ENCODE results near the gene PARD3.
"Not testable (repeated sequence)": the region's sequence is repeated elsewhere in the genome, so short reads cannot be mapped to it uniquely, and the experiment has no call there.

The PARD3 gene

GRCh38 chr10:34423673-34424625 is 391.1 kb downstream of the PARD3 start:
- DNase-seq (ENCODE audit: low read depth): no peak

DNA sequence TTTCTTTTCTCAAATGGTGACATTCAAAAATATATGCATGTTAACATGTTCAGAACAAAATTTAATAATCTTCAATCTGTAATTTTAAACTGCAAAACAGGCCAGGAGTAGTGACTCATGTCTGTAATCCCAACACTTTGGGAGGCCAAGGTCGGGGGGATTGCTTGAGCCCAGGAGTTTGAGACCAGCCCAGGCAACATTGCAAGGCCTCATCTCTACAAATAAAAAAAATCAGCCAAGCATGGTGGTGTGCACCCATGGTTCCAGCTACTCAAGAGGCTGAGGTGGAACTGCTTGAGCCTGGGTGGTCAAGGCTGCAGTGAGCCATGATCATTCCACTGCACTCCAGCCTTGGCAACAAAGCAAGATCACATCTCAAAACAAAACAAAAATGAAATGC is 394.3 kb downstream of the PARD3 start:
- no peak for DNase-seq (ENCODE audit: low read depth)

DNA sequence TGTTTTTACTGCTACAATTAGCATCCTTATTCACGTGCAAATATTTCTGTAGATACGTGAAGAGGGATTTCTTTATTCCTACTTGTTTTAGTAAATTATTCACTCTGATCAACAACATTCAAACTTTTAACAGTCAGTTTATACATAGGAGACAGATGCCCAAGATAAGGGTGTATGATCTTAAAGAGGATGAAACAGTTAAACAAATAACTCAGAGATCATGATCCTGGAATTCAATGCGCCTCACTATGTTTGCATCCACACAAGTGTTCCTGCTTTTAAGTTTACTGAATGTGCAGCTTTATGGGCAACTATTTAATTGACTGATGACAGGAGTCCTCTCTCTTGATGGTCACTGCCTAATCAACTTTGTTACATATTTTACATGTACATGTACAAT is 394.8 kb downstream of the PARD3 start:
- no peak for DNase-seq (ENCODE audit: low read depth)

- DNase-seq (ENCODE audit: low read depth): no peak
Observed at GRCh38 chr10:34415039-34415438, 400.1 kb downstream of the PARD3 start.

- no peak for DNase-seq (ENCODE audit: low read depth)
Observed at GRCh38 chr10:34413756-34414587, 401.1 kb downstream of the PARD3 start.

DNA sequence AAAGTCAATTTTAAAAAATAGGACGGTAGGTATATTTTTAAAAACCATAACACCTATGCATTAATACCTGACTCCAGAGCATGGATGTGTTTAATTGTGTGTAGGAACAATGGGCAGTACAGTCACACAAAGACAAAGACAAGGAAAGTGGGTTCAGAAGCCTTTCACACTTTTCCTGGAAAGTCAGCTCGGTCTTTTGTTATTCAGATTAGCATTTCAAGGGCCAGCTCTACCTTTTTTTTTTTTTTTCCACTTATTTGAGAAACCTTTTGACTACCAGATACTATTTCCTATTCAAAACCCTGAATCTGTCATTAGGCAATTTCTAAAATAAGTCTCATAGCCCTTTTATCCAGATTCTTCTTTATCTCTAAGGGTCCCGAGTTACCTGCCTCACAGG is 401.9 kb downstream of the PARD3 start:
- DNase-seq (ENCODE audit: low read depth): no peak

- no peak for DNase-seq (ENCODE audit: low read depth)
Observed at GRCh38 chr10:34408956-34409355, 406.1 kb downstream of the PARD3 start.

DNA sequence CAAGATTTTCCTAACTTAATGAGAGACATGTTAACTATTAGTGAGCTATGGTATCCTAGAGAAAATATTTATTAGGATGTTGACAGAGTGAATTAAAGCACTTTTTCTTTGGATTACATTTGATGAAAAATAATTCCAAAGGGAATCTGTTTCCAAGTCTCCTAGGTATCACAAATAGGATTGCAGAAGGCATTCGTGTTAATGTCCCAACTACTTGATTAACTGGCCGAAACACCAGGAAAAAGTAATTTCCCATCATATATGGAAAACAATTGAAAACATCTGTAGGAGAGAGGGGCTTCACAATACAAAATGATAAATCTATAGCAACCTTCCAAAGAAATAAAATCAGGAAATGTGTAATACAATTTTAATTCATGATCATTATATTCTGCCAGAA is 406.7 kb downstream of the PARD3 start:
- no peak for DNase-seq (ENCODE audit: low read depth)

DNA sequence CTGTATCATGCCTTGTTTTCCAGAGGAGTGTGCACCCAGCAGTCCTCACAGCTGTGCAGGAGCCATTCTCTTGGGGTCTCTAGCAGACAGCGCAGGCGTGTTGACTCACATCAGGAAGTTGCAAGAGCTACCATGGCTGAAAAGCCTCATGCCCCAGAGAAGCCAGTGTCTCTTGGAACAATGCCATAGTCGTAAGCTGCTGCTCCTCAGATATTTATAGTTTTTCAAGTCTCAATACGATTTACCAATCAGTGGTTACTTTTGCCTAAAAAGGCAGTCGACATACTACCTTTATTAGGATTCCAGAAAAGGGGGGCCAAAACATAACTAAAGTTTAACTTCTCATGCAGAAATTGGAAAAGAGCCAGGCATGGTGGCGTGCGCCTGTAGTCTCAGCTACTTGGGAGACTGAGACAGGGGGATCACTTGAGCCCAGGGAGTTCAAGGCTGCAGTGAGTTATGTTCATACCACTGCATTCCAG is 407.7 kb downstream of the PARD3 start:
- DNase-seq (ENCODE audit: low read depth): peak; percentile 23

DNA sequence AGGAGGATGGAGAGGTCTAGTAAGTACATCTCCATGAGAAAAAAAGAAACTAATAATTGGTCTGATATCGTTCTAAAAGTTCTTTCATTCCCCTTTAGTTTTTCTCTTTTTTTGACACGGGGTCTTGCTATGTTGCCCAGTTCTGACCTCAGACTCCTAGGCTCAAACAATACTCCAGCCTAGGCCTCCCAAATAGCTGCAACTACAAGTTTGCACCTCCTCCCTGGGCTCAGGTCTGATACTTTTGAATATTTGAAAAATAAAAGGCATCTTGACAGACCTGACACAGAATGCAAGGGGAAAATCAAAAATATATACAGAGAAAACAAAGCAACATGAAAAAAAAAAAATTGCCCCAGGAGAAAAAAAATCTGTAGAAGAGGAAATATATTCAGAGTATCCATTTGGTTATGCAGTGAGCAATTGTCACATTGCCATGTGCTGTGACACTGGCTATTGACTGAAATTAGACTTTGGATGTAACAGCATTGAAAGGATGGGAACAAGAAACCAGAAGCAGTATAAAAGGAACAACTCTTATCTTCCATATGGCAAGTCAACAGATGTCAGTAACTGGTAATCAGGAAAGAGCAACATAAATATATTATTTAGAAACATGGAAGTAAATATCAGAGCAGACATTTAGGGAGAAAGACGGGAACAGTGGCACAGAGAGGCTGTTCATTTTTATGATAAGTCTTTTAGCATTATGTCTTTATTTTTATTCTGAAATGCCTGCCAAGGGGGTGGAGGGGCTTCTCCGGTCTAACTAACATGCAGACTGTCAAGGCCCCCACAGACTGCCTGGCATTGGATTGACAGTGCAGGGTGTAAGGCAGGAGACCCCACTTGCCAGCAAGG is 408.4 kb downstream of the PARD3 start:
- DNase-seq (ENCODE audit: low read depth): no peak

GRCh38 chr10:34405611-34406462 is 409.3 kb downstream of the PARD3 start:
- DNase-seq (ENCODE audit: low read depth): peak; percentile 72

DNA sequence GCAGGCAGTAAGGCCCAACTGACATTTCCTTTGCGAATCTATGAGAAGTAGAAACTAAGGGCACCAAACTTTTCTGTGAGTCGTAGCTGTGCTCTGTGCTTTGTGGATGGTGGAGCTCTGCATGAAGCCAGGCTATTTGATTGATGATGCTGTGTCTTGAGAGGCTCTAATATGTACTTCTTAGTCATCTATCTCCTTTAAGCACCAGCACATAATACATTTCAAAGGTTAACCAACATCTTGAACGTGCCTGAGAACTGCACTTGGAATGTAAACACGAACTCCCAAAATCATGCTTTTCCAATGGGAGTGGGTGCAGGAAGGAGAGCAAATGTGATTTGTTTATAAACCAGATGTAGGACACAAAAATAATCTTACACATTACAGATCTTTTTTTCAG is 411.6 kb downstream of the PARD3 start:
- DNase-seq (ENCODE audit: low read depth): peak; percentile 34

GRCh38 chr10:34400075-34400474 is 415.0 kb downstream of the PARD3 start:
- no peak for DNase-seq (ENCODE audit: low read depth)

DNA sequence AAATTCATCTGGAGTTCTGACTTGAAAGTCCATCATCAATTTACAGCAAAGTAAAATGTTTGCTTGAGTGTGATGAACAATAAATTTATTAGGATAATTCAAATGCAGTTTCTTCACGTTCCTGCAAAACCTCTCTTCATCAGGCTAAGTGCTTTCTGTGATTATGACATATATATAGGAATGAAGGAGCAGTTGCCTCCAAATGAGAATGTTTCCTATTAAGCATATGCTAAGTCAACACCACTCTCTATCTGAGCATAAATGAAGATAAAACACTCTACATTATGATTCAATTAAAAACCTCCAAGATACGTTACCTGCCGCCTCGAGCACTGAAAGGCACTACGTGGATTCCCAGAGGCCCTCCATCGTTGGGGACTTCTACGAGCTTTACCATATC is 416.1 kb downstream of the PARD3 start:
- no peak for DNase-seq (ENCODE audit: low read depth)

DNA sequence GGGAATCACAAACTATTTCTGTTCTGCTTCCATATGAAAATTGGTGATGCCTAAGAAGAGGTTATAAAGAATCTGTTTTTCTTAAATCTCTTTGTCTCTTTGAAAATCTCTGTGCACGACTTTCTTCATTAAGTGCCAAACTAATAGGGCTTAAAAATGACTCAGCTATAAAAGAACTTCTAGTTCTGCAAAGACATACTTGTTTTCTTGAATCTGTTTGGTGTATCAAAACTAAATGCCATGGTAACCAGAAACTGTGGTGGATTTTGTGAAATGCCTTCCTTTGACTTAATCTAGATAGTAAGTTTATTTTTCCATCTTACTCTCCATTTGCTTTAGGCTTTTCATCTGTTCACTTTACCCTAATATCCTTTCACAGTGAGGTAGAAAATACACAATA is 417.8 kb downstream of the PARD3 start:
- DNase-seq (ENCODE audit: low read depth): no peak

- no peak for DNase-seq (ENCODE audit: low read depth)
Observed at GRCh38 chr10:34396663-34397062, 418.4 kb downstream of the PARD3 start.

DNA sequence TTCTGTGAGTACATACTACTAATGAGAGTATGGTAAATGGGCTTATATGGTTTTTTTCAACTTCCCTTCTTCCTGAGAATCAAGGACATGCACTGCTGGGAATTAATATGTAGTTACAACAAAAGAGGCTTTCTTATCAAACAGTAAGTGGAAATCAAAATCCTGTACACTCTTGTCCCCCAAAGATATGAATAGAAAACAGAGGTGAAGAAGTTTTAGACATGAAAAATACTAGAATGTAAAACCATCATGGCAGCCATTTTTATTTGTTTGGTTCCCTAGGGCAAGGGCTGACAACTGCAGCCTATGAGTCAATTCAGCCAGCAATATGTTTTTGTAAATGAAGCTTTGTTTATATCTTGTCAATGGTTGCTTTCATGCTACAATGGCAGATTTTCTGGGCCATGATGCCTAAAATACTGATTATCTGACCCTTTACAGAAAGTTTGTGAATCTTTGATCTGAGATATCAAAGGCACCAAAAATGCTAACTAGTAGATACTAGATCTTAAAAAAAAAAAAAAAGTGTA is 422.4 kb downstream of the PARD3 start:
- DNase-seq (ENCODE audit: low read depth): peak; percentile 12

GRCh38 chr10:34391168-34391567 is 423.9 kb downstream of the PARD3 start:
- not testable (repeated sequence) for DNase-seq (ENCODE audit: low read depth)

- peak; percentile 17 for DNase-seq (ENCODE audit: low read depth)
Observed at GRCh38 chr10:34389801-34390200, 425.3 kb downstream of the PARD3 start.

- no peak for DNase-seq (ENCODE audit: low read depth)
Observed at GRCh38 chr10:34386921-34387320, 428.2 kb downstream of the PARD3 start.

GRCh38 chr10:34384372-34384771 is 430.7 kb downstream of the PARD3 start:
- DNase-seq (ENCODE audit: low read depth): no peak
